Coronary artery (tissue), 2 donors: ENCODE data around the gene CMAS.
"Not testable (repeated sequence)": the region's sequence is repeated elsewhere in the genome, so short reads cannot be mapped to it uniquely, and the experiment has no call there.

Experiments
- DNase-seq: peaks from one replicate; pipeline ENCODE4 v3.0.0-alpha.2; 2017; ENCODE audit warnings: low spot score
- H3K27ac ChIP-seq, 2 donors: fragments of 200-600 bp; sonication (generic); one replicate each; pipeline ENCODE4 v1.5.1; 2016 to 2019
- H3K4me3 ChIP-seq: fragments of 200-600 bp; sonication (generic); 2 replicates; pipeline ENCODE4 v1.5.1; 2016; ENCODE audit warnings: mild to moderate bottlenecking, moderate library complexity
- TF ChIP-seq, protein P1 (sequence below): fragments of 200-600 bp; sonication (generic); IDR thresholded peaks from one replicate; pipeline ENCODE4 v1.5.1; 2019; ENCODE audit warnings: antibody characterized with exemption

CMAS gene

DNA sequence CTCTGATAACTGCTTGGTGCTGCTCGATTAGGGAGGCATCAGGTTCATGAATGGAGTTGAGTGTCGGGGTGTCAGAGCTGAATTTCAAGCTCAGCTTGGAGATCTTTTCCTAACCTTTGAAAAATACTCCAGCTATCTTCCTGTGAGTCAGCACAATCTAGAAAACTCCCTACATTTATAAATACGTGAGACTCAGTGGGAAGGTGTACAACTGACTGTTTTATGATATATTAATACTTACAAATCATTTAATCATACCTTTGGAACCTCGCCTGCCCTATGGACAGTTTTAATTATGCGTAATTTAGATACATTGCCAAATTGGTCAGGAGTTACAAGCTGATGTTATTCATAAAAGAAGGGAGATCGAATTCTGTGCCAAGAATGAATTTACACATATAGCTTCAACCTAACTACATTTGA is 961 bp downstream of the CMAS start:
- TF ChIP-seq, protein P1, sequence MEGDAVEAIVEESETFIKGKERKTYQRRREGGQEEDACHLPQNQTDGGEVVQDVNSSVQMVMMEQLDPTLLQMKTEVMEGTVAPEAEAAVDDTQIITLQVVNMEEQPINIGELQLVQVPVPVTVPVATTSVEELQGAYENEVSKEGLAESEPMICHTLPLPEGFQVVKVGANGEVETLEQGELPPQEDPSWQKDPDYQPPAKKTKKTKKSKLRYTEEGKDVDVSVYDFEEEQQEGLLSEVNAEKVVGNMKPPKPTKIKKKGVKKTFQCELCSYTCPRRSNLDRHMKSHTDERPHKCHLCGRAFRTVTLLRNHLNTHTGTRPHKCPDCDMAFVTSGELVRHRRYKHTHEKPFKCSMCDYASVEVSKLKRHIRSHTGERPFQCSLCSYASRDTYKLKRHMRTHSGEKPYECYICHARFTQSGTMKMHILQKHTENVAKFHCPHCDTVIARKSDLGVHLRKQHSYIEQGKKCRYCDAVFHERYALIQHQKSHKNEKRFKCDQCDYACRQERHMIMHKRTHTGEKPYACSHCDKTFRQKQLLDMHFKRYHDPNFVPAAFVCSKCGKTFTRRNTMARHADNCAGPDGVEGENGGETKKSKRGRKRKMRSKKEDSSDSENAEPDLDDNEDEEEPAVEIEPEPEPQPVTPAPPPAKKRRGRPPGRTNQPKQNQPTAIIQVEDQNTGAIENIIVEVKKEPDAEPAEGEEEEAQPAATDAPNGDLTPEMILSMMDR: no peak
- peak overlapping the region; percentile 88 for H3K4me3 ChIP-seq
- no peak for DNase-seq
- H3K27ac ChIP-seq: peak overlapping the region; percentile 89 to 90

DNA sequence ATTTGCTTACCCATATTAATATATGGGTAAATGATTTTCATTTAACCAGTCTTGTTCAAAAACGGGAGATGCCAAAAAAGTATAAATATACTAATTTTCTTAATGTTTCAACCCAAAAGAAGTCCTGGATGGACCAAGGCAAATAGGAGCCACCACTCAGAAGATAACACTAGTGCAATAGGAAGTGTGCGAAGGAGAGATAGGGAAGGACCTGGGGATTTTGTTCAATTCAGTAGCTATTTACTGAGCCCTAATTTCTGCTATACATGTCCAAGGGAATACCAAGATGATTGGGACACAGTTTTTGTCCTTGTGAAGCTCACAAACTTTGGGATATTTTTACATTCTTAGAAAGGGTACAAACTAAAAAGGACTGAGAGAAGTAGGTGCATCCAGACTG is 1.5 kb downstream of the CMAS start:
- H3K4me3 ChIP-seq: peak overlapping the region; percentile 88
- no peak overlapping the region for H3K27ac ChIP-seq
- no peak for DNase-seq

GRCh38 chr12:22048351-22049041 is 2.5 kb downstream of the CMAS start:
- DNase-seq: no peak
- TF ChIP-seq, protein P1: no peak
- no peak overlapping the region for H3K4me3 ChIP-seq
- H3K27ac ChIP-seq: no peak overlapping the region

More for the DNA sequence above, 1.5 kb downstream of the CMAS start:
- TF ChIP-seq, protein P1: no peak

DNA sequence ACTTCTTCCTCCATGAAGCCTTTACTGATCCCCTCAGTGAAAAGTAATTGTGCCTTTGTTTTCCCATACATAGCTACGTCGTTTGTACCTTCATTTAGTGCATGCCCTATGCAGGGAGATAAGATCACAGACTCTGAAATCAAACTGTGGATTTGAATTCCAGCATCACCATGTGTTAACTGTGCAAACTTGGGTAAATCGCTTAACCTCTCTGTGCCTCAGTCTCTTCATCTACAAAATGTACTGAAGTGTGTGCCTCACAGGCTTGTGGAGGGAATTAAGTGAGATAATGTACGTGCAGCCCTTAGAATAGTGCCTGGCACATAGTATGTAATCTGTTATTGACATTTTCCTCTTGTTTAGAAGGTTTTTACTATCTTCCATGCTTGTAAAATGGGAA is 4.1 kb downstream of the CMAS start:
- TF ChIP-seq, protein P1: no peak
- DNase-seq: no peak
- H3K4me3 ChIP-seq: no peak overlapping the region
- no peak overlapping the region for H3K27ac ChIP-seq

DNA sequence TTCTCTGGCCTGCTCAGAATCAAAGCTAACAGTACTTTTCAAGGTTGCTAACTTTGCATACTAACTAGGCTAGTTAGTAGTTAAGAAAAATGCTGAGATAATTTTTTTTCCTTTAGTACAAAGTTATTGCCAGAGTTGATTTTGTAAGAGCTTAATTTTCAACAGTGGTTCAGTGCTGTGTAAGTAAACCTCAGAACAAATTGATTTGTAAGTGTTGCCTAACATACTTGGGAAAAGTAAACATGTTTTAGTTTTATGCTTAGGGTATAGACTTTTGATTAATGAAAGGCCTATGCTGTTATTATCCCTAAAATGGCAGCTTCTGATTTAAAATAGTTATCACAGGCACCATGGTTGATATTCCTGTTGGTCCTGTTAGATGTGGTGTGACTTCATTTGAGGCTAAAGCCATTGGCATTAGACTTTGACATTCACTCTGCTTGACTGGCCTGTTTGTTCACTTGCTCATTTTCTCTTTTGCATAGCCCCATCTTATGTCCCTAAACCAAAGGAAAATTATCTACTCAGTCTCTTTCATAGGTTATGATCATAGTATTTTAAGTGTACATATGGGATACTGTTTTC is 5.2 kb downstream of the CMAS start:
- Histone ChIP-seq H3K27ac (no peak overlapping the region), H3K4me3 (no peak overlapping the region)
- DNase-seq: no peak
- TF ChIP-seq, protein P1: no peak

- not testable (repeated sequence) for DNase-seq, H3K27ac ChIP-seq
Observed at GRCh38 chr12:22052994-22053393, 7.0 kb downstream of the CMAS start.

GRCh38 chr12:22054155-22054554 is 8.1 kb downstream of the CMAS start:
- DNase-seq: no peak
- no peak overlapping the region for H3K27ac ChIP-seq
- TF ChIP-seq, protein P1: no peak
- no peak overlapping the region for H3K4me3 ChIP-seq

More at GRCh38 chr12:22052994-22053393, 7.0 kb downstream of the CMAS start:
- not testable (repeated sequence) for H3K4me3 ChIP-seq
